Measurements from ENCODE around the gene CALN1.

DNA sequence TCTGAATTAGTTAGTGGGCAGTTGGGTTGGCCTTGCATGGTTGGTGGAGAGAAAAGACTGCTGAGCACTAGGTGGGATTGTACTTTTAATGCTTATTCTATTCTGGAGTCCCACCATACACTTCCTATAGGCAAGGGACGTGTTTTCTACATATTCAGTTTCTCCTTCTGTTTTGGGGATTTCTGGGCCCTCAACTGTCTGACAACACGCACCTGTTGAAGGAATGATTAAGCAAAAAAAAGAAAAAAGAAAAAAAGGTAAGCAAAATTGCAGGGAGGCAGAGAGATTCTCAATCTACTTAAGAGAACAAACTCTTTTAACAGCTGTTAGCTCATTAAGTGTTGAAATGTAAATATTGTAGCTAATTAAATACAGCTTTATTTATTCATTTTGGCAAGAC, 541.3 kb downstream of the CALN1 start:
- TF ChIP-seq, protein P1, sequence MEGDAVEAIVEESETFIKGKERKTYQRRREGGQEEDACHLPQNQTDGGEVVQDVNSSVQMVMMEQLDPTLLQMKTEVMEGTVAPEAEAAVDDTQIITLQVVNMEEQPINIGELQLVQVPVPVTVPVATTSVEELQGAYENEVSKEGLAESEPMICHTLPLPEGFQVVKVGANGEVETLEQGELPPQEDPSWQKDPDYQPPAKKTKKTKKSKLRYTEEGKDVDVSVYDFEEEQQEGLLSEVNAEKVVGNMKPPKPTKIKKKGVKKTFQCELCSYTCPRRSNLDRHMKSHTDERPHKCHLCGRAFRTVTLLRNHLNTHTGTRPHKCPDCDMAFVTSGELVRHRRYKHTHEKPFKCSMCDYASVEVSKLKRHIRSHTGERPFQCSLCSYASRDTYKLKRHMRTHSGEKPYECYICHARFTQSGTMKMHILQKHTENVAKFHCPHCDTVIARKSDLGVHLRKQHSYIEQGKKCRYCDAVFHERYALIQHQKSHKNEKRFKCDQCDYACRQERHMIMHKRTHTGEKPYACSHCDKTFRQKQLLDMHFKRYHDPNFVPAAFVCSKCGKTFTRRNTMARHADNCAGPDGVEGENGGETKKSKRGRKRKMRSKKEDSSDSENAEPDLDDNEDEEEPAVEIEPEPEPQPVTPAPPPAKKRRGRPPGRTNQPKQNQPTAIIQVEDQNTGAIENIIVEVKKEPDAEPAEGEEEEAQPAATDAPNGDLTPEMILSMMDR (IDR thresholded peaks at IDR 0.05), result no peak
- no peak for TF ChIP-seq POLR2A (IDR thresholded peaks at IDR 0.05)
